ENCODE measurements around the gene TOM1. TPM values are rescaled to one million over a fixed set of nuclear protein-coding genes. Genes with fewer than 3 reads are reported as not detected.
"Not testable (repeated sequence)": the region's sequence is repeated elsewhere in the genome, so short reads cannot be mapped to it uniquely, and the experiment has no call there.

TOM1 gene
- total RNA-seq, 1 donor from 2014 or later: 29.6 TPM

DNA sequence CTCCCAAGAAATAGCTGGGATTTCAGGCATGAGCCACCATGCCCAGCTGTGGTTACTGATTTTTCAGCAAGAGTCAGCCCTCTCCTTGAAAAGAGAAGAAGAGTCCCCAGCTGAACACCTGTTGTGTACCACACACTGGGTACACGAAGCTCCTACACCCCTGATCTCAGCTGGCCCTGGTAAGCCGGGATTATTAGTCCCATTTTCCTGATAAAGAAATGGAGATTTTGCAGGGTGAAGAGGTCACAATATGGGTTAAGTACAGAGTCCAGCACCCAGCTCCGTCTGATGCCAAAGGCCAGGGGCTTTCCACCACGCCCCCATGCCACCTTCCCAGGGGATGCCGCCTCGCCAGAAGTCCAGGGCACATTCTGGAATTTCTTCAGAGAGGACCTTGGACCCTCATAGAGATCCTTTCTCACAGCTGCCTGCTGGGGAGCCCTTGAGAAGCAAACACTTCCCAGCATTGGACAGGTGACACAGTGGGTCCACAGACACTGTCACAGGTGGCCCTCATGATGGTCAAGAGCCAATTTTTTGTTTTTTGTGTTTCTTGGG lies 61.4 kb downstream of the TOM1 start:
- Mint-ChIP-seq H3K4me3 (ENCODE audit: unreplicated experiment) (no peak overlapping the region), H3K27me3 (ENCODE audit: low read depth, unreplicated experiment) (no peaks in the 10 kb centered on the region), H3K4me1 (ENCODE audit: low read depth, unreplicated experiment) (no peaks in the 10 kb centered on the region), H3K9me3 (ENCODE audit: unreplicated experiment) (no peaks in the 10 kb centered on the region), H3K27ac (ENCODE audit: unreplicated experiment) (no peak overlapping the region), H3K36me3 (ENCODE audit: low read depth, unreplicated experiment) (no peaks in the 10 kb centered on the region)
- Histone ChIP-seq H3K9me3 (ENCODE audit: insufficient read depth, low read depth, low read length) (no peaks in the 10 kb centered on the region), H3K79me2 (ENCODE audit: insufficient read depth, low read length) (no peaks in the 10 kb centered on the region), H3K36me3 (ENCODE audit: insufficient read depth, low read length) (no peaks in the 10 kb centered on the region), H3K4me2 (ENCODE audit: low read length) (no peak overlapping the region), H3K4me3 (ENCODE audit: insufficient read depth, low read depth, low read length) (no peak overlapping the region), H4K20me1 (ENCODE audit: insufficient read depth, low read length) (no peaks in the 10 kb centered on the region), H2AFZ (ENCODE audit: low read depth, low read length) (no peak overlapping the region), H3K27ac (ENCODE audit: low read depth, low read length) (no peak overlapping the region), H3K4me1 (ENCODE audit: insufficient read depth, low read length) (no peaks in the 10 kb centered on the region), H3K9ac (ENCODE audit: low read length) (no peak overlapping the region), H3K27me3 (ENCODE audit: insufficient read depth, low read length) (no peaks in the 10 kb centered on the region)
- no peak for DNase-seq (ENCODE audit: low read depth)
- FAIRE-seq: no peak
- no peak for TF ChIP-seq EZH2 (IDR thresholded peaks at IDR 0.05; ENCODE audit: insufficient read depth, low read length)
- TF ChIP-seq, protein P1, sequence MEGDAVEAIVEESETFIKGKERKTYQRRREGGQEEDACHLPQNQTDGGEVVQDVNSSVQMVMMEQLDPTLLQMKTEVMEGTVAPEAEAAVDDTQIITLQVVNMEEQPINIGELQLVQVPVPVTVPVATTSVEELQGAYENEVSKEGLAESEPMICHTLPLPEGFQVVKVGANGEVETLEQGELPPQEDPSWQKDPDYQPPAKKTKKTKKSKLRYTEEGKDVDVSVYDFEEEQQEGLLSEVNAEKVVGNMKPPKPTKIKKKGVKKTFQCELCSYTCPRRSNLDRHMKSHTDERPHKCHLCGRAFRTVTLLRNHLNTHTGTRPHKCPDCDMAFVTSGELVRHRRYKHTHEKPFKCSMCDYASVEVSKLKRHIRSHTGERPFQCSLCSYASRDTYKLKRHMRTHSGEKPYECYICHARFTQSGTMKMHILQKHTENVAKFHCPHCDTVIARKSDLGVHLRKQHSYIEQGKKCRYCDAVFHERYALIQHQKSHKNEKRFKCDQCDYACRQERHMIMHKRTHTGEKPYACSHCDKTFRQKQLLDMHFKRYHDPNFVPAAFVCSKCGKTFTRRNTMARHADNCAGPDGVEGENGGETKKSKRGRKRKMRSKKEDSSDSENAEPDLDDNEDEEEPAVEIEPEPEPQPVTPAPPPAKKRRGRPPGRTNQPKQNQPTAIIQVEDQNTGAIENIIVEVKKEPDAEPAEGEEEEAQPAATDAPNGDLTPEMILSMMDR (IDR thresholded peaks at IDR 0.05; ENCODE audit: insufficient read depth, low read depth, low read length): no peak

DNA sequence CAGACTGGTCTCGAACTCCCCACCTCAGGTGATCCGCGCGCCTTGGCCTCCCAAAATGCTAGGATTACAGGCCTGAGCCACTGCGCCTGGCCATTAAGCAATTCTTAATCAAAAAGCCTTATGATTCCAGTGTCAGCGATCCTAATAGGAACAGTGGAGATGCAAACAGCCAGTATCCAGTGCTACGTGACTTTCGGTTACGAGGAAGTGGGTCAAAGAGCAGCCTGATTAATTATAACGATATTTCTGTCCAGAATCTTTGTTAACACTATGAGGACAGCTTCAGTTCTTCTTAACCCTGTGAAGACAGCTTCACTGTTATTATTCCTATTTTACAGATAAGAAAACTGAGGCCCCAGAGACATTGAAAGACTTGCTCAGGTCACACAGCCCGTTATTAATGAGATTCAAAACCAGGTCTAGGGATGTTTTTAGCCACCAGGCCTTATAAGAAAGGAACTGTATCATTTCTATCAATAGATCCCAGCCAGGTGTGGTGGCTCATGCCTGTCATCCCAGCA lies 63.9 kb downstream of the TOM1 start:
- H3K27me3 Mint-ChIP-seq (ENCODE audit: low read depth, unreplicated experiment): no peaks in the 10 kb centered on the region
- no peak overlapping the region for H3K9ac ChIP-seq (ENCODE audit: low read length)
- H3K4me3 Mint-ChIP-seq (ENCODE audit: unreplicated experiment): peak overlapping the region; percentile 27

DNA sequence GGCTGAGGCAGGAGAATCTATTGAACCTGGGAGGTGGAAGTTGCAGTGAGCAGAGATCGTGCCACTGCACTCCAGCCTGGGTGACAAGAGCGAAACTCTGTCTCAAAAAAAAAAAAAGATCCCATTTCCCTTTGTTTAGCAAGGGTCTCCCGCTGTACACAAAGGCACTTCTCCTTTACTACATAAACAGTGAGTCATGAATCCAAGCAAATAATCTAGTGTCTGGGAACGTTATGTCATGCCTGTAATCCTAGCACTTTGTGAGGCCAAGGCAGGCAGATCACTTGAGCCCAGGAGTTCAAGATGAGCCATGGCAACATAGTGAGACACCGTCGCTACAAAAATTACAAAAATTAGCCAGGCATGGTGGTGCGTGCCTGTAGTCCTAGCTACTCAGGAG lies 64.5 kb downstream of the TOM1 start:
- not testable (repeated sequence) for H3K4me3 Mint-ChIP-seq (ENCODE audit: unreplicated experiment); H4K20me1 ChIP-seq (ENCODE audit: insufficient read depth, low read length); H3K27ac Mint-ChIP-seq (ENCODE audit: unreplicated experiment); H2AFZ ChIP-seq (ENCODE audit: low read depth, low read length); H3K9me3 ChIP-seq (ENCODE audit: insufficient read depth, low read depth, low read length); H3K36me3 Mint-ChIP-seq (ENCODE audit: low read depth, unreplicated experiment); H3K27me3 ChIP-seq (ENCODE audit: insufficient read depth, low read length); H3K36me3 ChIP-seq (ENCODE audit: insufficient read depth, low read length); H3K4me1 ChIP-seq (ENCODE audit: insufficient read depth, low read length); H3K4me3 ChIP-seq (ENCODE audit: insufficient read depth, low read depth, low read length); FAIRE-seq; H3K79me2 ChIP-seq (ENCODE audit: insufficient read depth, low read length); H3K27ac ChIP-seq (ENCODE audit: low read depth, low read length); H3K27me3 Mint-ChIP-seq (ENCODE audit: low read depth, unreplicated experiment); H3K4me1 Mint-ChIP-seq (ENCODE audit: low read depth, unreplicated experiment); H3K9me3 Mint-ChIP-seq (ENCODE audit: unreplicated experiment)
- Histone ChIP-seq H3K4me2 (ENCODE audit: low read length) (peak overlapping the region; percentile 7), H3K9ac (ENCODE audit: low read length) (peak overlapping the region; percentile 7)
- DNase-seq (ENCODE audit: low read depth): peak; percentile 53

More for the DNA sequence above, 63.9 kb downstream of the TOM1 start:
- FAIRE-seq (no peak), DNase-seq (ENCODE audit: low read depth) (no peak)
- H3K9me3 ChIP-seq (ENCODE audit: insufficient read depth, low read depth, low read length): no peaks in the 10 kb centered on the region
- no peaks in the 10 kb centered on the region for H3K4me1 ChIP-seq (ENCODE audit: insufficient read depth, low read length)
- H3K4me3 ChIP-seq (ENCODE audit: insufficient read depth, low read depth, low read length): no peak overlapping the region
- no peaks in the 10 kb centered on the region for H3K79me2 ChIP-seq (ENCODE audit: insufficient read depth, low read length)
- no peak overlapping the region for H3K4me2 ChIP-seq (ENCODE audit: low read length)
- H3K36me3 ChIP-seq (ENCODE audit: insufficient read depth, low read length): no peaks in the 10 kb centered on the region
- H3K27ac Mint-ChIP-seq (ENCODE audit: unreplicated experiment): no peak overlapping the region
- H4K20me1 ChIP-seq (ENCODE audit: insufficient read depth, low read length): no peaks in the 10 kb centered on the region
- no peaks in the 10 kb centered on the region for H3K36me3 Mint-ChIP-seq (ENCODE audit: low read depth, unreplicated experiment)
- H3K4me1 Mint-ChIP-seq (ENCODE audit: low read depth, unreplicated experiment): no peaks in the 10 kb centered on the region
- no peaks in the 10 kb centered on the region for H3K27me3 ChIP-seq (ENCODE audit: insufficient read depth, low read length)
- no peak overlapping the region for H2AFZ ChIP-seq (ENCODE audit: low read depth, low read length)
- H3K9me3 Mint-ChIP-seq (ENCODE audit: unreplicated experiment): no peaks in the 10 kb centered on the region
- H3K27ac ChIP-seq (ENCODE audit: low read depth, low read length): no peak overlapping the region
- TF ChIP-seq, protein P1 (IDR thresholded peaks at IDR 0.05; ENCODE audit: insufficient read depth, low read depth, low read length): no peak
- no peak for TF ChIP-seq EZH2 (IDR thresholded peaks at IDR 0.05; ENCODE audit: insufficient read depth, low read length)
